Endothelial cell of umbilical vein (primary cell): ENCODE measurements around the gene CACNA1S. TPM values are rescaled to one million over a fixed set of nuclear protein-coding genes. Genes with fewer than 3 reads are reported as not detected.

Source experiments
- BruUV-seq: library from RNA; stranded (reverse); fragments of 400-500 nt; replicated peaks from 2 replicates; lab custom pipeline; 2021; lab: Mats Ljungman, UMichigan
- CTCF ChIA-PET: fragments of 300-600, 350-600 bp; sonication (Branson Sonifier 250); formaldehyde crosslinking; loops from one replicate; lab custom pipeline; 2021; ENCODE audit warnings: antibody characterized with exemption, inconsistent platforms; lab: Charles Lee
- POLR2A ChIA-PET: fragments of 300-600, 350-600 bp; sonication (Branson Sonifier 250); formaldehyde crosslinking; loops from one replicate; lab custom pipeline; 2021; ENCODE audit warnings: antibody characterized with exemption, inconsistent platforms; lab: Charles Lee
- DNase-seq: peaks from one replicate; pipeline ENCODE4 v3.0.0-alpha.2; 2011; ENCODE audit warnings: low read depth, low spot score
- FAIRE-seq: peaks from 2 replicates; lab custom pipeline; 2011; peaks lifted over from hg19 to GRCh38; lab: Jason Lieb, UNC
- H2AFZ ChIP-seq: 2 replicates; pipeline ENCODE4 v1.6.0; 2012; ENCODE audit warnings: low read depth, low read length, control low read depth, inconsistent platforms
- H3K27ac ChIP-seq: 2 replicates; pipeline ENCODE4 v1.5.1; 2011; ENCODE audit warnings: low read depth, mild to moderate bottlenecking, control low read depth, low read length, moderate library complexity; ENCODE audit not compliant: insufficient read depth
- H3K27me3 ChIP-seq, 2 experiments: 2 replicates each; pipeline versions ENCODE4 v1.6.0 to v1.6.1; 2011; ENCODE audit warnings: low read length in 2 of 2, mixed read lengths in 1 of 2; ENCODE audit not compliant: control insufficient read depth in 2 of 2, insufficient read depth in 2 of 2
- H3K36me3 ChIP-seq, 2 experiments: 2 replicates in 1 of 2; 3 replicates in 1 of 2; pipeline ENCODE4 v1.5.1; 2011; ENCODE audit warnings: low read length in 2 of 2, mild to moderate bottlenecking in 1 of 2, moderate library complexity in 1 of 2; ENCODE audit not compliant: control insufficient read depth in 2 of 2, insufficient read depth in 2 of 2; ENCODE audit errors: extremely low read depth in 1 of 2
- H3K4me1 ChIP-seq: 3 replicates; pipeline ENCODE4 v1.5.1; 2011; ENCODE audit warnings: mild to moderate bottlenecking, low read length; ENCODE audit not compliant: control insufficient read depth, insufficient read depth; ENCODE audit errors: extremely low read depth
- H3K4me2 ChIP-seq: 2 replicates; pipeline ENCODE4 v1.6.1; 2011; ENCODE audit warnings: low read length, control low read depth, mixed read lengths; ENCODE audit not compliant: insufficient read depth
- H3K4me3 ChIP-seq, 3 experiments: fragments of 200-600 bp in 1 of 3; sonication (generic), shearing (Covaris generic) in 1 of 3; replicated peaks in 1 of 3; 2 replicates each; pipeline ENCODE4 v1.5.1; 2011 to 2016; ENCODE audit warnings: control low read depth in 3 of 3, low read length in 3 of 3, mild to moderate bottlenecking in 2 of 3, inconsistent platforms in 1 of 3, low read depth in 1 of 3, moderate library complexity in 1 of 3; ENCODE audit not compliant: insufficient read depth in 1 of 3
- H3K79me2 ChIP-seq: 2 replicates; pipeline ENCODE4 v1.6.0; 2012; ENCODE audit warnings: low read length, inconsistent platforms; ENCODE audit not compliant: control insufficient read depth, insufficient read depth
- H3K9ac ChIP-seq: replicated peaks from 2 replicates; pipeline ENCODE3; 2011; ENCODE audit warnings: low read length, control low read depth; ENCODE audit not compliant: insufficient read depth; ENCODE audit errors: extremely low read depth
- H3K9me1 ChIP-seq: replicated peaks from 3 replicates; pipeline ENCODE4 v1.6.0; 2011; ENCODE audit warnings: mild to moderate bottlenecking, low read length; ENCODE audit not compliant: control insufficient read depth, insufficient read depth; ENCODE audit errors: extremely low read depth
- H3K9me3 ChIP-seq: replicated peaks from 2 replicates; pipeline ENCODE4 v1.5.1; 2012; ENCODE audit warnings: low read length, inconsistent platforms; ENCODE audit not compliant: control insufficient read depth, insufficient read depth
- H4K20me1 ChIP-seq: replicated peaks from 2 replicates; pipeline ENCODE3; 2011; ENCODE audit warnings: mild to moderate bottlenecking, low read length; ENCODE audit not compliant: control insufficient read depth, insufficient read depth; ENCODE audit errors: extremely low read depth
- EZH2 ChIP-seq: IDR thresholded peaks from 2 replicates; pipeline ENCODE4 v1.6.1; 2012; ENCODE audit warnings: borderline replicate concordance, low read depth, mild to moderate bottlenecking, moderate library complexity, low read length, inconsistent platforms; ENCODE audit not compliant: severe bottlenecking
- FOS ChIP-seq: IDR thresholded peaks from 2 replicates; pipeline ENCODE4 v1.6.1; 2011; ENCODE audit warnings: mild to moderate bottlenecking, low read length, moderate library complexity, borderline replicate concordance; ENCODE audit not compliant: insufficient read depth
- GATA2 ChIP-seq: IDR thresholded peaks from 2 replicates; pipeline ENCODE4 v1.7.0; 2011; ENCODE audit warnings: low read depth, mild to moderate bottlenecking, moderate library complexity, mixed read lengths, low read length; ENCODE audit not compliant: insufficient read length, insufficient read depth
- JUN ChIP-seq: IDR thresholded peaks from 2 replicates; pipeline ENCODE4 v1.6.1; 2011; ENCODE audit warnings: borderline replicate concordance, low read depth; ENCODE audit not compliant: insufficient read length, insufficient read depth
- MYC ChIP-seq: IDR thresholded peaks from one replicate; pipeline ENCODE4 v1.6.1; 2011; ENCODE audit warnings: mild to moderate bottlenecking, low read depth, low read length
- POLR2A ChIP-seq: IDR thresholded peaks from 2 replicates; pipeline ENCODE4 v1.6.1; 2012; ENCODE audit warnings: low read depth, mild to moderate bottlenecking, control low read depth, low read length
- POLR2AphosphoS5 ChIP-seq: IDR thresholded peaks from 2 replicates; pipeline ENCODE4 v1.6.1; 2012; ENCODE audit warnings: low read depth, mild to moderate bottlenecking, control low read depth, low read length, moderate library complexity; ENCODE audit not compliant: insufficient read depth
- dilution Hi-C: fragments of 300-500 bp; cut with MboI; formaldehyde crosslinking; loops from one replicate; pipeline ENCODE4 v1.15.0; 2019; ENCODE audit warnings: low sequenced_read_pairs; ENCODE audit not compliant: extremely low pct_ligation_motif_present
- intact Hi-C: fragments of 100-400 bp; cut with micrococcal nuclease; formaldehyde crosslinking; loops from one replicate; pipeline ENCODE4 v1.10.0; 2022
- polyA plus RNA-seq, 4 experiments: library from polyadenylated mRNA; depleted of rRNA in 3 of 4; stranded (reverse) in 3 of 4; unstranded in 1 of 4; fragments of >200 nt; gene quantifications; 2 replicates each; pipeline versions ENCODE4 v1.2.1 to v1.2.3, GENCODE V29; 2011 to 2012; ENCODE audit warnings: missing spikeins in 1 of 4
- total RNA-seq: library from RNA; stranded (reverse); gene quantifications from 2 replicates; pipeline ENCODE4 v1.2.3, GENCODE V29; 2021
- TF ChIP-seq, protein P1 (sequence below), 2 donors: IDR thresholded peaks; 1 replicate in 1 of 2; 2 replicates in 1 of 2; pipeline ENCODE4 v1.5.1; 2011; ENCODE audit warnings: low read length in 2 of 2, mild to moderate bottlenecking in 2 of 2, moderate library complexity in 2 of 2, control low read depth in 1 of 2, inconsistent platforms in 1 of 2, low read depth in 1 of 2; ENCODE audit not compliant: insufficient read depth in 1 of 2; ENCODE audit errors: extremely low read depth in 1 of 2
- TF ChIP-seq, protein P2 (sequence below): IDR thresholded peaks from 2 replicates; pipeline ENCODE4 v1.6.1; 2011; ENCODE audit not compliant: insufficient read depth, insufficient read length

Gene CACNA1S
- total and polyA plus RNA-seq, 2 donors (not counting 3 experiments of a cell fraction or from before 2014, with no cell fraction given): not detected

DNA sequence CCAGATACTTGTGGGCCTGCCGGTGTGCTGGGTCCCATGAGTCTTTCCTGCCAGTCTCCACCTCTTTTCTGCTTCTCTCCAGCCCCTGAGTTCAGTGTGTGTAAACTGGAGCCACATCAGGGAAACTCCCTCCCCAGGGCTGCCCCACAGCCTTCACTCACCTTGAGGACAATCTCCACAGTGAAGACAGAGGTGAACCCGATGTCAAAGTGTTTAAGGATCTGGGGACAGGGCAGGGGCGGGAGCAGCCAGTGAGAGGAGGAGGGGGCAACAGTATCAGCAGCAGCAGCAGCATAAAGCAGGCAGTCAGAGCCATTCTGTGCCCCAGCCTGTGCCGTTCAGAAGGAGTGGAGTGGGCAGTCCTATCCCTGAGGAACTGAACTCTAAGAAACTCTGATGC, 43.2 kb downstream of the CACNA1S start:
- no peak for FAIRE-seq

More for the DNA sequence above, 43.2 kb downstream of the CACNA1S start:
- no peaks in the 10 kb centered on the region for H4K20me1 ChIP-seq
- no peaks in the 10 kb centered on the region for H3K79me2 ChIP-seq
- POLR2A ChIA-PET: no interaction called here
- H2AFZ ChIP-seq: no peak overlapping the region
- H3K4me3 ChIP-seq: no peak overlapping the region
- H3K9me3 ChIP-seq: no peaks in the 10 kb centered on the region
- no peak overlapping the region for H3K9ac ChIP-seq
- intact Hi-C loops (no loop called here), dilution Hi-C loops (no loop called here)
- CTCF ChIA-PET: interaction anchor here (0.7 to 0.8 kb wide), 2 partner anchors 12 to 97 kb away, joined by 3 read pairs; no protein-coding TSS in a partner anchor
- TF ChIP-seq MYC (no peak), GATA2 (no peak), POLR2A (no peak), FOS (no peak), EZH2 (no peak), POLR2AphosphoS5 (no peak), JUN (no peak)
- TF ChIP-seq, protein P1, sequence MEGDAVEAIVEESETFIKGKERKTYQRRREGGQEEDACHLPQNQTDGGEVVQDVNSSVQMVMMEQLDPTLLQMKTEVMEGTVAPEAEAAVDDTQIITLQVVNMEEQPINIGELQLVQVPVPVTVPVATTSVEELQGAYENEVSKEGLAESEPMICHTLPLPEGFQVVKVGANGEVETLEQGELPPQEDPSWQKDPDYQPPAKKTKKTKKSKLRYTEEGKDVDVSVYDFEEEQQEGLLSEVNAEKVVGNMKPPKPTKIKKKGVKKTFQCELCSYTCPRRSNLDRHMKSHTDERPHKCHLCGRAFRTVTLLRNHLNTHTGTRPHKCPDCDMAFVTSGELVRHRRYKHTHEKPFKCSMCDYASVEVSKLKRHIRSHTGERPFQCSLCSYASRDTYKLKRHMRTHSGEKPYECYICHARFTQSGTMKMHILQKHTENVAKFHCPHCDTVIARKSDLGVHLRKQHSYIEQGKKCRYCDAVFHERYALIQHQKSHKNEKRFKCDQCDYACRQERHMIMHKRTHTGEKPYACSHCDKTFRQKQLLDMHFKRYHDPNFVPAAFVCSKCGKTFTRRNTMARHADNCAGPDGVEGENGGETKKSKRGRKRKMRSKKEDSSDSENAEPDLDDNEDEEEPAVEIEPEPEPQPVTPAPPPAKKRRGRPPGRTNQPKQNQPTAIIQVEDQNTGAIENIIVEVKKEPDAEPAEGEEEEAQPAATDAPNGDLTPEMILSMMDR (IDR thresholded peaks at IDR 0.05; ENCODE audit: extremely low read depth in 1 of 2, insufficient read depth in 1 of 2, low read depth in 1 of 2, low read length in 2 of 2): no peak
- TF ChIP-seq, protein P2, sequence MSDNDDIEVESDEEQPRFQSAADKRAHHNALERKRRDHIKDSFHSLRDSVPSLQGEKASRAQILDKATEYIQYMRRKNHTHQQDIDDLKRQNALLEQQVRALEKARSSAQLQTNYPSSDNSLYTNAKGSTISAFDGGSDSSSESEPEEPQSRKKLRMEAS: no peak
- DNase-seq: no peak
- H3K27ac ChIP-seq: no peak overlapping the region
- no peak overlapping the region for H3K4me2 ChIP-seq
- H3K27me3 ChIP-seq: peaks cover 10 to 18% of the 10 kb centered on the region in 2 experiments
- BruUV-seq: no TSS peak
- H3K36me3 ChIP-seq: no peaks in the 10 kb centered on the region
- no peaks in the 10 kb centered on the region for H3K9me1 ChIP-seq
- no peaks in the 10 kb centered on the region for H3K4me1 ChIP-seq
